Liver (tissue), 9 donors: Measurements from ENCODE around the gene NRG2. TPM values are rescaled to one million over a fixed set of nuclear protein-coding genes. Genes with fewer than 3 reads are reported as not detected.

Experiments
- DNase-seq: peaks from one replicate; pipeline ENCODE4 v3.0.0-alpha.2; 2017; ENCODE audit warnings: low spot score
- H3K27ac ChIP-seq, 2 donors: one replicate each; pipeline ENCODE4 v1.7.0; 2013; ENCODE audit warnings: inconsistent platforms in 2 of 2, low read length in 2 of 2, control low read depth in 1 of 2, low read depth in 1 of 2, mild to moderate bottlenecking in 1 of 2
- H3K27me3 ChIP-seq, 4 donors: one replicate each; pipeline versions ENCODE4 v1.6.1 to v1.7.0; 2013; ENCODE audit warnings: low read length in 3 of 4, inconsistent platforms in 1 of 4, mild to moderate bottlenecking in 1 of 4, moderate library complexity in 1 of 4; ENCODE audit not compliant: control insufficient read depth in 4 of 4, insufficient read depth in 4 of 4
- H3K36me3 ChIP-seq, 4 donors: one replicate each; pipeline versions ENCODE4 v1.6.1 to v1.7.0; 2013; ENCODE audit warnings: low read length in 3 of 4, mild to moderate bottlenecking in 3 of 4, low read depth in 1 of 4, moderate library complexity in 1 of 4; ENCODE audit not compliant: control insufficient read depth in 4 of 4, insufficient read depth in 3 of 4
- H3K4me1 ChIP-seq, 4 donors: one replicate each; pipeline versions ENCODE4 v1.6.1 to v1.7.0; 2013; ENCODE audit warnings: low read length in 3 of 4, mild to moderate bottlenecking in 3 of 4, moderate library complexity in 1 of 4; ENCODE audit not compliant: control insufficient read depth in 4 of 4, insufficient read depth in 4 of 4
- H3K4me3 ChIP-seq, 3 donors: one replicate each; pipeline versions ENCODE4 v1.6.1 to v1.7.0; 2013; ENCODE audit warnings: low read length in 3 of 3, control low read depth in 1 of 3, low read depth in 1 of 3, mild to moderate bottlenecking in 1 of 3
- H3K9ac ChIP-seq, 2 donors: one replicate each; pipeline ENCODE4 v1.7.0; 2013; ENCODE audit warnings: low read length in 2 of 2, mild to moderate bottlenecking in 2 of 2, moderate library complexity in 2 of 2, control low read depth in 1 of 2, low read depth in 1 of 2
- H3K9me3 ChIP-seq, 4 donors: one replicate each; pipeline versions ENCODE4 v1.6.1 to v1.7.0; 2013; ENCODE audit warnings: low read length in 3 of 4; ENCODE audit not compliant: control insufficient read depth in 4 of 4
- EGR1 ChIP-seq, 2 donors: IDR thresholded peaks; 2 replicates each; pipeline ENCODE4 v1.6.1; 2016 to 2018; ENCODE audit warnings: antibody characterized with exemption in 2 of 2, low read depth in 2 of 2
- FOXA1 ChIP-seq: IDR thresholded peaks from 2 replicates; pipeline ENCODE4 v1.6.1; 2016; ENCODE audit warnings: antibody characterized with exemption
- FOXA2 ChIP-seq: IDR thresholded peaks from 2 replicates; pipeline ENCODE4 v1.6.1; 2016; ENCODE audit warnings: antibody characterized with exemption
- GABPA ChIP-seq, 2 donors: IDR thresholded peaks in 1 of 2; conservative IDR thresholded peaks in 1 of 2; 2 replicates each; pipeline ENCODE4 v1.6.1; 2016; ENCODE audit warnings: antibody characterized with exemption in 2 of 2, mild to moderate bottlenecking in 1 of 2, moderate library complexity in 1 of 2
- HNF4A ChIP-seq, 2 donors: conservative IDR thresholded peaks; 2 replicates each; pipeline ENCODE4 v1.6.1; 2016; ENCODE audit warnings: antibody characterized with exemption in 2 of 2, mild to moderate bottlenecking in 2 of 2
- HNF4G ChIP-seq: IDR thresholded peaks from 2 replicates; pipeline ENCODE4 v1.6.1; 2016; ENCODE audit warnings: antibody characterized with exemption
- JUND ChIP-seq, 2 donors: IDR thresholded peaks; 2 replicates each; pipeline ENCODE4 v1.6.1; 2016; ENCODE audit warnings: antibody characterized with exemption in 2 of 2
- NR2F2 ChIP-seq: IDR thresholded peaks from 2 replicates; pipeline ENCODE4 v1.6.1; 2016; ENCODE audit warnings: antibody characterized with exemption
- RAD21 ChIP-seq, 2 donors: IDR thresholded peaks; 2 replicates each; pipeline ENCODE4 v1.6.1; 2016; ENCODE audit warnings: antibody characterized with exemption in 2 of 2, mild to moderate bottlenecking in 2 of 2
- RXRA ChIP-seq, 2 donors: IDR thresholded peaks; 2 replicates each; pipeline ENCODE4 v1.6.1; 2017 to 2018; ENCODE audit warnings: antibody characterized with exemption in 2 of 2, mild to moderate bottlenecking in 1 of 2
- SP1 ChIP-seq: IDR thresholded peaks from 2 replicates; pipeline ENCODE4 v1.6.1; 2018; ENCODE audit warnings: antibody characterized with exemption, mild to moderate bottlenecking
- TAF1 ChIP-seq: conservative IDR thresholded peaks from 2 replicates; pipeline ENCODE4 v1.6.1; 2016; ENCODE audit warnings: antibody characterized with exemption, mild to moderate bottlenecking
- YY1 ChIP-seq: IDR thresholded peaks from 2 replicates; pipeline ENCODE4 v1.6.1; 2016; ENCODE audit warnings: antibody characterized with exemption, mild to moderate bottlenecking
- WGBS: extraction: QIAGEN DNeasy Blood & Tissue Kit; methylation state at CpG from one replicate; pipeline ENCODE4 v1.1.7; 2013; 5-methylcytosine and 5-hydroxymethylcytosine counted together
- polyA plus RNA-seq, 2 donors: library from polyadenylated mRNA; stranded (reverse) in 1 of 2; unstranded in 1 of 2; fragments of 200-250 nt in 1 of 2; fragments of >200 nt in 1 of 2; fragmentation: Nextera tagmentation in 1 of 2; extraction: Ambion mirVana in 1 of 2; gene quantifications; one replicate each; pipeline versions ENCODE4 v1.2.1 to v1.2.3, GENCODE V29; 2013 to 2015
- total RNA-seq, 2 donors: library from RNA; depleted of rRNA; stranded (reverse); fragments of >200 nt; gene quantifications; one replicate each; pipeline ENCODE4 v1.2.3, GENCODE V29; 2014
- TF ChIP-seq, protein P1 (sequence below): IDR thresholded peaks from 2 replicates; pipeline ENCODE4 v1.6.1; 2016; ENCODE audit warnings: antibody characterized with exemption
- TF ChIP-seq, protein P2 (sequence below): IDR thresholded peaks from 2 replicates; pipeline ENCODE4 v1.6.1; 2016; ENCODE audit warnings: antibody characterized with exemption
- TF ChIP-seq, protein P3 (sequence below): IDR thresholded peaks from 2 replicates; pipeline ENCODE4 v1.6.1; 2016; ENCODE audit warnings: antibody characterized with exemption, mild to moderate bottlenecking
- TF ChIP-seq, protein P4 (sequence below): fragments of 150-350 bp; IDR thresholded peaks from 2 replicates; pipeline ENCODE4 v1.5.1; 2017; ENCODE audit warnings: improper control_type of control experiment, low read depth, low read length; ENCODE audit not compliant: missing input control
- TF ChIP-seq, protein P5 (sequence below): IDR thresholded peaks from 2 replicates; pipeline ENCODE4 v1.6.1; 2016; ENCODE audit warnings: antibody characterized with exemption
- donor health status: healthy.
- donor health status: healthy.
- donor health status: healthy.
- donor health status: healthy.
- donor health status: healthy.

The NRG2 gene
- total and polyA plus RNA-seq, 4 donors = 0.07 to 0.08 TPM; not detected in 2

DNA sequence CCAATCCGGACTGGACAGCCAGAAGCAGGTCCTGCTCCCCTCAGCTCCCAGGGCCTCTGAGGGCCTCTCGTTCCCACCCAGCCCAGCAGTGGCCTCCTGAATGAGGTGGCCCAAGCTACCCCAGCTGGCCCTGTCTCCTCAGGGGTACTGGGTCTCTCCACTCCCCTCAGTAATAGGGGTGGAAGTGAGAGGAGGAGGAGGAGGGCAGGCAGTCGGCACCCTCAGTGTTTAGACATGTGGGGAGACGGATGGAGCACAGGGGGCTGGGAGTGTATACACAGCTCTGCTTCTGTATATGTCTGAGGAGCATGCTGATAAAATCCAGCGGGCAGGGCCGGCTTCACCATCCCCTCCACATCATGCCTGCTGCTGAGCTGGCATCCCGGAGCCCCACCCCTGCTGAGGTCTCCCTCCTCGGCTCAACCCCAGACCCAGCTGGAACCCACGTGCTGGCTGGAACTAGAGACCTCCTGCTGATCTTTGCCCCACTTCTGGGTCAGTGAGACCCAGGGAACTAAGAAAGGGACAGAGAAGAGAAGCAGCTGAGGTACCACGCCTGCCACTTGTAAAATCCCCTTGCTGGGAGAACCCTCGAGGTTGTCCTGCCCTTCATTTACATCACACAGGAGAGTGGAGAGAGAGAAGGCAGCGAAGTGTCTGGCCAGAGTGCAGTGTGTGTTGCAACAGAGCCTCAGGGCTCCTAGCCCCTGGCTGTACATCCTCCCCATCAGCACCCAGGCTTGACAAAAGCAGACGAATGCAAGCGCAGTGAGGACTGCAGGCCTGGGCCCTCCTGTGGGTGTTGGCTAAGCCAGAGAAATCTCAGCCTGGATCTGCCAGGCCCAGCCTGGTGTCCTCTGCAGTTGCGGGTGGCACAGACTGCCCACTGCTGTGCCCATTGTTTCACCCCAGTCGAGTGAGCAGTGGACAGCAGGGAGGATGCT lies 170.0 kb downstream of the NRG2 start:
- no peak for DNase-seq
- Histone ChIP-seq H3K27me3 (no peaks in the 10 kb centered on the region), H3K36me3 (no peaks in the 10 kb centered on the region), H3K9ac (no peak overlapping the region), H3K4me3 (no peak overlapping the region), H3K4me1 (no peaks in the 10 kb centered on the region), H3K9me3 (no peaks in the 10 kb centered on the region), H3K27ac (no peak overlapping the region)
- WGBS = 61% methylated on average over 16 of the region's 16 CpGs
- no peak for TF ChIP-seq YY1

GRCh38 chr5:139872052-139872766 lies 170.9 kb downstream of the NRG2 start:
- Histone ChIP-seq H3K27me3 (no peaks in the 10 kb centered on the region), H3K27ac (no peak overlapping the region), H3K4me3 (no peak overlapping the region), H3K4me1 (no peaks in the 10 kb centered on the region), H3K9ac (no peak overlapping the region), H3K9me3 (no peaks in the 10 kb centered on the region), H3K36me3 (no peaks in the 10 kb centered on the region)
- 74% methylated on average over 9 of the region's 9 CpGs for WGBS
- no peak for TF ChIP-seq SP1
- no peak for TF ChIP-seq GABPA (IDR thresholded peaks at IDR 0.05 in 1 of 2, conservative IDR thresholded peaks at IDR 0.05 in 1 of 2)
- TF ChIP-seq HNF4A (conservative IDR thresholded peaks at IDR 0.05) = no peak
- no peak for TF ChIP-seq RXRA (IDR thresholded peaks at IDR 0.05)
- TF ChIP-seq RAD21 (IDR thresholded peaks at IDR 0.05) = no peak
- no peak for TF ChIP-seq JUND (IDR thresholded peaks at IDR 0.05)
- TF ChIP-seq EGR1 (IDR thresholded peaks at IDR 0.05; ENCODE audit: low read depth in 2 of 2) = no peak
- no peak for TF ChIP-seq TAF1
- no peak for TF ChIP-seq FOXA1
- DNase-seq = no peak

DNA sequence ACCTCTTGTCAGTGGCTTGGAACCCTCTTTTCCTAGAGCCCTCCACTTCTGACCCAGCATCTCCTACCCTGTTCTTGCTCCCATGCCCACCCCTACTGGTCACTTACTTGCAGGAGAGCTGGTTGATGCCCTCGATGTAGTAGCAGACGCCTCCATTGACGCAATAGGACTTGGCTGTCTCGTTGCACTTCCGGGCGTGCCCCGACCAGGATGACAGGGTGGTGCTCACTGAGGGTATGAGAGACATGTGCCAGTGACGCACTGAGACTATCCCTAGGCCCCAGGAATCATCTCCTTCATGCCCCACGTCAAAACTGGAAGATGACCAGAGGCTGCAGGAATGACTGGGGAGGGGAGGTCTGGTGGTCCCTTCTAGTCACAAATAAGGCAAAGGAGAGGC lies 171.5 kb downstream of the NRG2 start:
- WGBS = 85% methylated on average over 9 of the region's 9 CpGs
- no peak overlapping the region for H3K27ac ChIP-seq
- TF ChIP-seq RAD21 (IDR thresholded peaks at IDR 0.05) (no peak), SP1 (no peak), RXRA (IDR thresholded peaks at IDR 0.05) (no peak), HNF4G (no peak), HNF4A (conservative IDR thresholded peaks at IDR 0.05) (no peak), JUND (IDR thresholded peaks at IDR 0.05) (no peak), GABPA (IDR thresholded peaks at IDR 0.05 in 1 of 2, conservative IDR thresholded peaks at IDR 0.05 in 1 of 2) (no peak), YY1 (no peak), TAF1 (no peak), FOXA1 (no peak), EGR1 (IDR thresholded peaks at IDR 0.05; ENCODE audit: low read depth in 2 of 2) (no peak), FOXA2 (no peak), NR2F2 (no peak)
- TF ChIP-seq, protein P1, sequence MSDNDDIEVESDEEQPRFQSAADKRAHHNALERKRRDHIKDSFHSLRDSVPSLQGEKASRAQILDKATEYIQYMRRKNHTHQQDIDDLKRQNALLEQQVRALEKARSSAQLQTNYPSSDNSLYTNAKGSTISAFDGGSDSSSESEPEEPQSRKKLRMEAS = no peak
- TF ChIP-seq, protein P2, sequence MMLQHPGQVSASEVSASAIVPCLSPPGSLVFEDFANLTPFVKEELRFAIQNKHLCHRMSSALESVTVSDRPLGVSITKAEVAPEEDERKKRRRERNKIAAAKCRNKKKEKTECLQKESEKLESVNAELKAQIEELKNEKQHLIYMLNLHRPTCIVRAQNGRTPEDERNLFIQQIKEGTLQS = no peak
- TF ChIP-seq, protein P3, sequence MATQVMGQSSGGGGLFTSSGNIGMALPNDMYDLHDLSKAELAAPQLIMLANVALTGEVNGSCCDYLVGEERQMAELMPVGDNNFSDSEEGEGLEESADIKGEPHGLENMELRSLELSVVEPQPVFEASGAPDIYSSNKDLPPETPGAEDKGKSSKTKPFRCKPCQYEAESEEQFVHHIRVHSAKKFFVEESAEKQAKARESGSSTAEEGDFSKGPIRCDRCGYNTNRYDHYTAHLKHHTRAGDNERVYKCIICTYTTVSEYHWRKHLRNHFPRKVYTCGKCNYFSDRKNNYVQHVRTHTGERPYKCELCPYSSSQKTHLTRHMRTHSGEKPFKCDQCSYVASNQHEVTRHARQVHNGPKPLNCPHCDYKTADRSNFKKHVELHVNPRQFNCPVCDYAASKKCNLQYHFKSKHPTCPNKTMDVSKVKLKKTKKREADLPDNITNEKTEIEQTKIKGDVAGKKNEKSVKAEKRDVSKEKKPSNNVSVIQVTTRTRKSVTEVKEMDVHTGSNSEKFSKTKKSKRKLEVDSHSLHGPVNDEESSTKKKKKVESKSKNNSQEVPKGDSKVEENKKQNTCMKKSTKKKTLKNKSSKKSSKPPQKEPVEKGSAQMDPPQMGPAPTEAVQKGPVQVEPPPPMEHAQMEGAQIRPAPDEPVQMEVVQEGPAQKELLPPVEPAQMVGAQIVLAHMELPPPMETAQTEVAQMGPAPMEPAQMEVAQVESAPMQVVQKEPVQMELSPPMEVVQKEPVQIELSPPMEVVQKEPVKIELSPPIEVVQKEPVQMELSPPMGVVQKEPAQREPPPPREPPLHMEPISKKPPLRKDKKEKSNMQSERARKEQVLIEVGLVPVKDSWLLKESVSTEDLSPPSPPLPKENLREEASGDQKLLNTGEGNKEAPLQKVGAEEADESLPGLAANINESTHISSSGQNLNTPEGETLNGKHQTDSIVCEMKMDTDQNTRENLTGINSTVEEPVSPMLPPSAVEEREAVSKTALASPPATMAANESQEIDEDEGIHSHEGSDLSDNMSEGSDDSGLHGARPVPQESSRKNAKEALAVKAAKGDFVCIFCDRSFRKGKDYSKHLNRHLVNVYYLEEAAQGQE = no peak
- TF ChIP-seq, protein P4, sequence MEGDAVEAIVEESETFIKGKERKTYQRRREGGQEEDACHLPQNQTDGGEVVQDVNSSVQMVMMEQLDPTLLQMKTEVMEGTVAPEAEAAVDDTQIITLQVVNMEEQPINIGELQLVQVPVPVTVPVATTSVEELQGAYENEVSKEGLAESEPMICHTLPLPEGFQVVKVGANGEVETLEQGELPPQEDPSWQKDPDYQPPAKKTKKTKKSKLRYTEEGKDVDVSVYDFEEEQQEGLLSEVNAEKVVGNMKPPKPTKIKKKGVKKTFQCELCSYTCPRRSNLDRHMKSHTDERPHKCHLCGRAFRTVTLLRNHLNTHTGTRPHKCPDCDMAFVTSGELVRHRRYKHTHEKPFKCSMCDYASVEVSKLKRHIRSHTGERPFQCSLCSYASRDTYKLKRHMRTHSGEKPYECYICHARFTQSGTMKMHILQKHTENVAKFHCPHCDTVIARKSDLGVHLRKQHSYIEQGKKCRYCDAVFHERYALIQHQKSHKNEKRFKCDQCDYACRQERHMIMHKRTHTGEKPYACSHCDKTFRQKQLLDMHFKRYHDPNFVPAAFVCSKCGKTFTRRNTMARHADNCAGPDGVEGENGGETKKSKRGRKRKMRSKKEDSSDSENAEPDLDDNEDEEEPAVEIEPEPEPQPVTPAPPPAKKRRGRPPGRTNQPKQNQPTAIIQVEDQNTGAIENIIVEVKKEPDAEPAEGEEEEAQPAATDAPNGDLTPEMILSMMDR = no peak
- TF ChIP-seq, protein P5, sequence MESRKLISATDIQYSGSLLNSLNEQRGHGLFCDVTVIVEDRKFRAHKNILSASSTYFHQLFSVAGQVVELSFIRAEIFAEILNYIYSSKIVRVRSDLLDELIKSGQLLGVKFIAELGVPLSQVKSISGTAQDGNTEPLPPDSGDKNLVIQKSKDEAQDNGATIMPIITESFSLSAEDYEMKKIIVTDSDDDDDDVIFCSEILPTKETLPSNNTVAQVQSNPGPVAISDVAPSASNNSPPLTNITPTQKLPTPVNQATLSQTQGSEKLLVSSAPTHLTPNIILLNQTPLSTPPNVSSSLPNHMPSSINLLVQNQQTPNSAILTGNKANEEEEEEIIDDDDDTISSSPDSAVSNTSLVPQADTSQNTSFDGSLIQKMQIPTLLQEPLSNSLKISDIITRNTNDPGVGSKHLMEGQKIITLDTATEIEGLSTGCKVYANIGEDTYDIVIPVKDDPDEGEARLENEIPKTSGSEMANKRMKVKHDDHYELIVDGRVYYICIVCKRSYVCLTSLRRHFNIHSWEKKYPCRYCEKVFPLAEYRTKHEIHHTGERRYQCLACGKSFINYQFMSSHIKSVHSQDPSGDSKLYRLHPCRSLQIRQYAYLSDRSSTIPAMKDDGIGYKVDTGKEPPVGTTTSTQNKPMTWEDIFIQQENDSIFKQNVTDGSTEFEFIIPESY = no peak
- H3K27me3 ChIP-seq = no peaks in the 10 kb centered on the region
- no peak overlapping the region for H3K9ac ChIP-seq
- H3K9me3 ChIP-seq = no peaks in the 10 kb centered on the region
- no peaks in the 10 kb centered on the region for H3K4me1 ChIP-seq
- DNase-seq = no peak
- H3K36me3 ChIP-seq = no peaks in the 10 kb centered on the region
- no peak overlapping the region for H3K4me3 ChIP-seq
